DMS 273 (cell line): ENCODE results near the gene RAD50.

Source experiments
- DNase-seq: peaks from one replicate; lab custom pipeline; 2025; ENCODE audit not compliant: unreplicated experiment; lab: John Stamatoyannopoulos, UW

RAD50 gene

DNA sequence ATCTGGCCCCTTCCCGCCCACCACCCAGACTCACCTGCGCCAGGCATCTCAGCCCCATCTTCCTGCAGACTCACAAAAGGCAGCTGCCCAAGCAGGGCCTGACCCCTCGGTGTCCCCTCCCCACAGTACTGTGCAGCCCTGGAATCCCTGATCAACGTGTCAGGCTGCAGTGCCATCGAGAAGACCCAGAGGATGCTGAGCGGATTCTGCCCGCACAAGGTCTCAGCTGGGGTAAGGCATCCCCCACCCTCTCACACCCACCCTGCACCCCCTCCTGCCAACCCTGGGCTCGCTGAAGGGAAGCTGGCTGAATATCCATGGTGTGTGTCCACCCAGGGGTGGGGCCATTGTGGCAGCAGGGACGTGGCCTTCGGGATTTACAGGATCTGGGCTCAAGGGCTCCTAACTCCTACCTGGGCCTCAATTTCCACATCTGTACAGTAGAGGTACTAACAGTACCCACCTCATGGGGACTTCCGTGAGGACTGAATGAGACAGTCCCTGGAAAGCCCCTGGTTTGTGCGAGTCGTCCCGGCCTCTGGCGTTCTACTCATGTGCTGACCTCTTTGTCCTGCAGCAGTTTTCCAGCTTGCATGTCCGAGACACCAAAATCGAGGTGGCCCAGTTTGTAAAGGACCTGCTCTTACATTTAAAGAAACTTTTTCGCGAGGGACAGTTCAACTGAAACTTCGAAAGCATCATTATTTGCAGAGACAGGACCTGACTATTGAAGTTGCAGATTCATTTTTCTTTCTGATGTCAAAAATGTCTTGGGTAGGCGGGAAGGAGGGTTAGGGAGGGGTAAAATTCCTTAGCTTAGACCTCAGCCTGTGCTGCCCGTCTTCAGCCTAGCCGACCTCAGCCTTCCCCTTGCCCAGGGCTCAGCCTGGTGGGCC, 103.1 kb downstream of the RAD50 start:
- no peak for DNase-seq

DNA sequence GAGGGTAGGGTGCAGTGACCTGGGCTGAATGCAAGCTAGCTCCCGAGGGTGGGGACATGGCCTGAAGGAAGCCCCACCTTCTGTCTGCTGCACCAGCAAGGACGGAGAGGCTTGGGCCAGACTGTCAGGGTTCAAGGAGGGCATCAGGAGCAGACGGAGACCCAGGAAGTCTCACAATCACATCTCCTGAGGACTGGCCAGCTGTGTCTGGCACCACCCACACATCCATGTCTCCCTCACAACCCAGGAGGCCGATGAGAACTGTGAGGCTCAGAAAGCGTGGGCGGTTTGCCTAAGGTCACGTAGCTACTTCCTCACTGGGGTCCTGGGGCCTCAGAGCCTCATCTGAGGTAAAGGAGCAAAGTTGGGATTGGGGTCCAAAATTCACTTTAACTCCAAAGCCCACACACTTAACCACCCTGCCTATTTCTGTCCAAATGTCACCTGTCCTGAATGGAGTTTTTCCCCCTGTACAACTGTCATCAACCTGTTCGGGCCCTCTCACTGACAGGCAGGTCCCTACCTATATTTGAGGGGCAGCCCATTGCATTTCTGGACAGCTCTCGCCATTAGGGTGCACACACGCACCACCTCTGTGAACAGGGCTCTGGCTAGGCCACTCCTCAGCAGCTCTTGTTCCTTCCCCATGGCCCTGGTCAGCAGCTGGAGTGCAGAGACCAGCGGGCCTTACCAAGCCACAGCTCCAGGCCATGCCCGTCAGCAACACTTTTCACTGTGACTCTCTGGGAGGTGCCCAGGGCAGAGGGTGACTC, 104.6 kb downstream of the RAD50 start:
- DNase-seq, result no peak

DNA sequence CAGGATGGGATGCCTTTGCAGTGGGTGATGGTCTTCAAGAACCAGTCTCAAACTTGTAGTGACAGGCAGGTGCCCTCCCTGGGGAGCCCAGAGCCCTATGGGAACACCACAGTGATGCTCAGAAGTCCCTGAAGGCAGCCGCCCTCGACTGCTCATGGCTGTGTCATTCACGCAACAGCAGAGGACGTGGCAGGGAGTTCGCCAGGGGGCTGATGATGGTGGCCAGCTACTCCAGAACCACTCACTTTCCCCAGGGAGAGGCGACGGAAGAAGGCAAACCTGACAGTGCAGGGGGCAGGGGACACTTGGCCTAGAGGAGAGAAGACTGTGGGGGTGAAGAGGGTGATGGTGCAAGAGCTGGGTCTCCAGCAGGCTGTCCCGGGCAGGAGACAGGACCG, 105.2 kb downstream of the RAD50 start:
- DNase-seq, result no peak

DNA sequence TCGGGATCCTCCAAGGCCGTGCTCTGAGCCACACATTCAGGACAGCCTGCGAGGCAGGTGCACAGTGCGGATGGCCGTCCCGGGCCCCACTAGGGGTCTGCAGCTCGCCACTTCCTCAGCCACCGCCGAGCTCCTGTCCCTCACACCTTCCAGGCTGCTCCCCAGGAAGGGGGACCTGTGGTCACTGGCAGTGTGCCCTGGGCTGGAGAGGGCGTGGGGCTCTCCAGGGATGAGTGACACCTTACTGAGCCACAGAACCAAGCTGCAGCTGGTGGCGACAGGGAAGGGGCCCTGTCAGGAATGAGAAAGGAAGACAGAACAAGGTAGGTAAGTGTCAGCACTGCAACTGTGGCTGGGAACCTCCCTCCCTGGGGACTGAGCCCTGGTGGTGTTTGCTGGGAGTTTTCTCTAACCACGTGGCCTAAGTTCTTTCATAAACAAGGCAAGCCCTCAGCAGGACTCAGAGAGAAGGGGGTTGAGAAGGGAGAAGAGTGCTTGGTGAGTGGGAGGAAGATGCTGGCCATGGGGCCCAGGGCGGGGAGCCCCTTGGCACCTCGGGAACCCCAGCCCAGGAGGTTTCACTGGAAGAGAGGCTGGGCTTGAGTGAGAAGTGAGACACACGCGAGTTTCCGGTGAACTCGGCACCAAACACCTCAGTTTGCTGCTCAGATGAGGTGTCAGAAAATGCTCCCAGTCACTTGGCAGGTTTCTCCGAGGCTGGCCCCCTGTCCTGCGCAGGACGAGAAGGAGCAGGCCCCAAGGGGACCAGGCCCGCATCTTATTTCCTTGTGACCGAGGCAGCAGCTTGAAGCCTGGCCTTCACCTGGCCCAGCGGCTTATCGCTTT, 106.4 kb downstream of the RAD50 start:
- peak; percentile 21 for DNase-seq

DNA sequence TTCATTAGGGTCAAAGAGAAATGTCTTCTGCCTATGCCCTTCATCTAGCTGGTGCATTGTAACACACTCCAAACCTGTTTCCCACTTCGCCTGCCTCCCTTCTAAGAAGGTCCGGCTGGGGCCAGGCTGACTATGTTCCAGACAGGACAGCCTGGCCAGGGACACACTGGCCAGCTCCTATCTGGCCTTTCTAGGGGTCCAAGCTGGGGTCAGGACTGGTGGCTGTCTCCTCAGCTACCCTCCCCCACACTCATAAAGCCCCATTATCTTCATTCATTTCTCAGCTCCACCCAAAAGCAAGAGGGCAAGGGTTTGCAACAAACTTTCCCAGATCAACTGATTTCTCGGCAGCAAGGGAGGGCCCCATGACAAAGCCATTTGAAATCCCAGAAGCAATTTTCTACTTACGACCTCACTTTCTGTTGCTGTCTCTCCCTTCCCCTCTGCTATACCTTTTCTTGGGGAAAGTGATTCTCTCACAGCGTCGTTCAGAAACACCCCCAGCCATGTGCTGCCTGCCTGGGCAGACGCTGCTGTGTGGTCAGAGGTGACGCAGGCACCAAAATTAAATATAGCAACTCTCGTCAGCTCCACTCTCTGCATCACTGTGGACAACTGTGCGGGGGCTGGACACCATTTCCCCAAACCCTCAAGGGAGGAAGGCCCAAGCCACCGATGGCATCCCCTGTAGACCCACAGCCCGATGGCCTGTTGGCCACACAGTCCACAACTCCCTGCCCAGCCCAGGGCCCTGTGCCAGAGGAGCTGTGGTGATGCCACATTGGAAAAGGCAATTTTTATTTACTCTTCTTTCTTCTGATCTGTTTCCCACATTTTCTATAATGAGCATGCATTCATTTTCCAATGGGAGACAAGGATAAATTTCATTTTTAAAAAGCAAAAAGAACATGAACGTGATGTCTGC, 107.3 kb downstream of the RAD50 start:
- no peak for DNase-seq

DNA sequence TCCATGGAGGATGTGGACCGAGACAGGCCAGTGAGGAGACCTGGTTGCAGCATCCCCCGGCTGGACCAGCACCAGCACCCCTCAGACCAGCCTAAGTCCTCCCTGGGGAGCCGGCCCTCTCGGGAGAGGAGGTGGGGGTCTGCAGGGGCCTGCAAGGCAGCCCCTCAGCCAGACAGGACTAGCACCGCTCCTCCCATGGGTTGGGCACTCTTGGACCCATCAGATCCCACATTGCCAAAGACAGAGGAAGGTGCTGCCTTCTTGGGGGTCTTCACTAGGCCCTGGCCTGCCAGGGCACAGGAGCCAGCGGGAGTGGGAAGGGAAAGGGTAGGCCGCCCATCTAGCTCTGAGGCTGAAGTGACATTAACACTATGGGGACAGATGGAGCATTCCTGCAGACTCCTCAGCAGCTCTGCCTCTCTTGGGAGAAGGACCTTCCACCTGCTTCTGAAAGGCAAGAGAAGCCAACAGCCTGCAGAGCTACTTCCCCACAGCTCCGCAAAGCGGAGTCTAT, 108.0 kb downstream of the RAD50 start:
- DNase-seq, result no peak

DNA sequence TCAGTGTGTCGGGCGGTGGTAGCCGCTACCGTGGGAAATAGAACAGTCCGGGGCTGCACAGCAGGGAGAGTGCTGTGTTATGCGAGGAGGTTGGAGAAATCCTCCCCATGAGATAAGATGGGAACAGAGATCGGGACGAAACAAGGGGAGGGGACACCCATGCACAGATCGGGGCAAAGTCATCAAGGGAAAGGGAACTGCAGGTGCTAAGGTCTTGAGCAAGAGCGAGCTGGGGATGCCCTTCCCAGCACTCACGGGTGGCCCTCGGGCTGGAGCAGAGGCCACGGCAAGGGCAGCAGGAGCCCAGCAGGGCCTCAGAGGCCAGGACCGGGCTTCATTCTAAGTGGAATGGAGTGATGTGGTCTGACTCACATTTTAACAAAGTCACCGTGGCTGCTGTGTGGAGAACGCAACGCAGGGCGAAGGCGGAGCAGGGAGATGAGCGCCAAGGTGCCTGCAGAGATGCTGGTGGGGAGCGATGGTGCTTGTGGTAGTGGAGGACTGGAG, 108.8 kb downstream of the RAD50 start:
- no peak for DNase-seq

DNA sequence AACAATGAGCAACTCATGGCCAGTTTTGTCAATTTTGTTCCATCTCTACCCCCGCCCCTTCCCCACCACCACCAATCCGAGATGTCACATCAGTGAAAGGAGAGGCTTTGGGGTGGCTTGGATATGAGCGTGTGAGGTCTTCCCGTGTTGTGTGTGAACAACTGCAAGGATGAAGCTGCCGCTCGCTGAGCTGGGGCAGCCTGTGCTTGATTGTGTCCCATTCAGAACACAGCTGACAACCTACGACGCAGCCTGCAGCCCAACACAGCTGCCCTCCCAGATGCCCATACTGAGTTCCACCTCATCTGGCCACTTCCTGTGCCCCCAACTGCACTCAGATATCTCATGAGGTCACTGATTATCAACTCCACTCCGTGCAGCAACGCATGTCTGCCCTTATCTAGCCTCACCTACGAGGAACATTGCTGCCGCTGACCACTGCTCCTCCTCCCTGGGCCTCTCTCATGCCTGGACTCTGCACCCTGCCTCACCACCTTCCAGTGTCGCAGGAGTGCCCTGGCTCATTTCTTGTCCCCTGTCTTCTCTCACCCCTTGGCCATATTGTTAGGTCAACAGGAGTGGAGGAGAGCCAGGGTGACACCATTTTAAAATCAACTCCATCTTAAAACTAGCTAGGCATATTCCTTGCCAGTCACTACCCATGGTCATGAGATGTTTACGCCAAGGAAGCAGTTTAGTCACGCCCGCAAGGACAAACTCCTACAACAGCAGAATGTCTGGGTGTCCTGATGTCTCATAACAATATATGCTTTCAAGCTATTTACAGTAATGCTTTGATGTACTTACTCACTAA, 109.7 kb downstream of the RAD50 start:
- no peak for DNase-seq

DNA sequence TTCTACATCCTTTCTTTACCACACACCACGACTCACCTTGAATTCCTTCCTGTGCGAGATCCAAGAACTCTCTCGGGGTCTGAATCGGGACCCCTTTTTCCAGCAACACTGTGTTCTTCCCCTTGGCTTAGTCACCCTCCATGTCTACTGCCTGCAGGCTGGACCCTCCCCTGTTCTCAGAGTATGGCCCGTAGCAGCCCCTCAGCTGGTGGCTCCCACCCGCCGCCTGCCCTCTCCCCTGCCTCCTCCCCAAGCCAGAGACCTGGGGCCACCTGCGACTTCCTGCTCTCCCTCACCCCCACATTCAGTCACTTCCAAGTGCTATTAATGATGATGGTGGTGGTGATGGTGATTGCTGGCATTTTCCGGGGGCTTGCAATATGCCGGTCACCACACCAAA, 110.5 kb downstream of the RAD50 start:
- no peak for DNase-seq

DNA sequence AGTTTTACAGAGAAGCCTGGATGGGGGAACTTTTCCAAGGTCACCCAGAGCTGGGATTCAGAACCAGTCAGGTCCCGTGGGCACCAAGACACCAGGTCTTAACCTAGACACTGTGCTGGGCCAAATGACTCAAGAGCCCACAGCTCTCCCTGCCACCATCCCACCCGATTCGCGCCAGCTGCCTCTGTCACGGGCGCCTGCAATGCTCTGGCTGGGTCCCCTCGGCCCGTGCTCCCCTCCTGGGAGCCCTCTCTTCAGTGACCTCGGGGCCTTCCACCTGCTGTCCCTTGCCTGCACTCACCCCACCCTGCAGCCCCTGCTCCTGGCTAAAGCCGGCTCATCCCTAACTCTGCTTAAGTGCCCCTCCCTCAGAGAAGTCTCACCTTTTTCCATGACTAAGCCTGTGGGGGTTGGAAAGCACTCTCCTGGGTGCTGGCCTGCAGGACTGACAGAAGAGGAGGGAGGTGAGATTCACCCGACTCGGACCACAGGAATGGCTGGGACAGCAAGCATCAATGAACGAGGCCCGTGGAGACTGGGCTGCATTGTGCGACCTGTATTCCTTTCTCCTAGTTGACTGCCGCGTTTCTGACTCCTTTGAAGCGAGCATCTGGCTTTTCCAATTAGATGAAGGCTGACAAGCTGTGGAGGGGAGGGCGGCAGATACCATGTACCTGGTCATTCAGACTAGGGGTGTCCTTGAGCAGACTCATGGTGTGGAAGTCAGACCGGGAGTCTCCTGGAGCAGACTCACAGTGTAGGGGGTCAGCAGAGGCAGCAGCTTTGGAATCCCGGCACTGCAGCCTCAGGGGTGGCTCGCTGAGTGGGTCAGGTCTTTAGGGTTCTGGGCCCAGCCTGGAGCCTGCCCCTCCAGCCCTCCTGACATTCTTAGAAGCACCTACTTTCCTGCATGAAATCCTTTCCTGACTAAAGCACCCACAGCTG, 111.3 kb downstream of the RAD50 start:
- DNase-seq, result no peak

DNA sequence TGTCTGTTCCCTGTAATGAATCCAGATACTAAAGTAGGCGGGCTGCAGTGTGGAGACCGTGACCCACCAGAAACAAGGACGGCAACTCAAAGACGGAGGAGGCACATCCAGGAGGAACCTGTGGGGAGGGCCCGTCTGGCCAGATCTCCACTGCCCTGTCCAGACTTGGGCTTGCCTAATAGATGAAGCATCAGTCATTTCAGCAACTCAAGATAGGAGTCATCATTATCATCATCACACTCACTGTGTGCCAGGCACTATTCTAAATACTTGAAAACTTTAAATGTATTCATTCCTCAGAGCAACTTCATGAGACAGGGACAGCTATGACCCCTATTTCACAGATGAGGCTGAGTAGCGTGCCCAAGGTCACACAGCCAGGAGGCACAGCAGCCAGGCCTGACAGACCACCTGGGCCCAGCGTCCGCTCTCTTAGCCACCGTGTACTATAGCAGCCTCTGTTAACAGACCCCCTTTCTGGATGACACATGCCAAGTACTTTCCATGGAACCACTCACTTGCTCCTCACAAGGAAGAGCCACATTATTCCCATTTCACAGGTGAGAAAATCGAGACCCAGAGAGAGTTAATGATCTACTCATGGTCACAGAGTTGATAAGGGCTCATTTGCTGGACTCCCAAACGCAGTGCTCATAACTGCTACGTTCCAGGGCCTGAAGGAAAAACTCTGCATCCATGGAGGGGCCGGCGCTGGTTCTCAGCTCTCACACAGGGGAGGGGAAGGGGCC, 112.1 kb downstream of the RAD50 start:
- no peak for DNase-seq

DNA sequence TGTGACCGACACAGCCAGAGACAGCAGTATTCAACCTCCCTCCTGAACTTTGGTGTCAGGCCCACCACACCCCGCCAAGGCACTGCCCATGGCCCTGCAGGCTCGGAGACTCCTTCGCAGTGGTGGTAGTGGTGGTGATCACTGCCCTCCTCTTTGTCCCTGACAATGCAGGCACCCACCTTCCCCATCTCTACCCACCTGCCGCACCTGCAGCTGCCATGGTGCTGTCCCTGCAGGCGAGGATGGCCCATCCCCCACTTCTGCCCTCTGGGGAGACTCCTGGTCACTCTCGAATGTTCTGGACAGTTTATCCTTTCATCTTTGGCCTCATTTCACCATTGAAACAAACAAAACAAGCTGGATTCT, 112.7 kb downstream of the RAD50 start:
- no peak for DNase-seq

DNA sequence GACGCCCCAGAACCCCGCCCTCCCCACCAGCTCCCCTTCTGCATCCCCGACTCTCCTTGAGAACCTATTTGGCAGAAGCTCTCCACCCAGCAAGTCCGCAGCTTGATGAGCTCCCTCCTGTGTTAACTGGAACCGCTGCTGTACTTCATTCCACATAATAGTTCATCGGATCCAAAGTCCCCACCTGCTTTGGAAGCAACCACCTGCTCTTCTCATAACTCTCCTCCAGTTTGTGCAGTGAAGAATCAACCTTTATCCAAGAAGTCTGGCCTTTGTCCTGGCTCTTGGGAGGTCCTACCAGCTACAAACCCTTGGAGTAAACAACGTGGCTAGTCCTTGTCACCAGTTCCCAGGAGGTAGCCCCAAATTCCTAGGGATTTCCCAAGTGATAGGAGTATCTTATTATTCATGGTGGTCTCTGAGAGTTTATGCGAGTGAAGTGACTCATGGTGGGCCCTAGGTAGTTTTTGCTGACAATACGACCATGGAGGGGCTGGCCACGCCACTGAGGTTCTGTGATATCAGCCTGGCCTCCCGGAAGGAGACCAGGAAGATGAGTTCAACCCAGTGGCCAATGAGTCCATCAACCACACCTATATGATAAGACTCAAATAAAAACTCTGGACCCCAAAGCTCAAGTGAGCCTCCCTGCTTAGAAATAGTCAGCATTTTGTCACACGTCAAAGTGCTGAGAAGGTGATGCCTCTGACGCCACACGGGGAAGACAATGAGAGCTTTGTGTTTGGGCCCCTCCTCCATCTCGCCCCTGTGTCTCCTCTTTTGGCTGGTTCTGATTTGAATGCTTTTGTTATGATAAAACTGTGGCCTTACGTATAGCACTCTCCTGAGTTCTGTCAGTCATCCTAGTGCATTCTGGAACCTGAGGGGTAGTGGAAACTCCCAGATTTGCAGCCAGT, 113.4 kb downstream of the RAD50 start:
- DNase-seq, result no peak

DNA sequence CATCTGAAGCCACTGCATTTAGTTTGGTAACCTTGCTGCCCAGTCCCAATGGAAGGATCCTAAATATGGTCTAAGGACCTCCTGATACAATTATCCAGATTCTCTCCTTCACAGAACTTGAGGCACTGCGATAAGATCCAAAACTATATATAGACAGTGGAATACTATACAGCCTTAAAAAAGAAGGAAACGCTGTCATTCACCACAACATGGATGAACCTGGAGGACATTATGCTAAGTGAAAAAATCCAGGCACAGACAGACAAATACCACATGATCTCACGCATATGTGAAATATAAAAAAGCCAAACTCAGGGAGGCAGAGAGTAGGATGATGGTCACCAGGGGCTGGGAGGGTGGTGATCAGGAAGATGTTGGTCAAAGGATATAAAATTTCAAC, 114.2 kb downstream of the RAD50 start:
- no peak for DNase-seq

DNA sequence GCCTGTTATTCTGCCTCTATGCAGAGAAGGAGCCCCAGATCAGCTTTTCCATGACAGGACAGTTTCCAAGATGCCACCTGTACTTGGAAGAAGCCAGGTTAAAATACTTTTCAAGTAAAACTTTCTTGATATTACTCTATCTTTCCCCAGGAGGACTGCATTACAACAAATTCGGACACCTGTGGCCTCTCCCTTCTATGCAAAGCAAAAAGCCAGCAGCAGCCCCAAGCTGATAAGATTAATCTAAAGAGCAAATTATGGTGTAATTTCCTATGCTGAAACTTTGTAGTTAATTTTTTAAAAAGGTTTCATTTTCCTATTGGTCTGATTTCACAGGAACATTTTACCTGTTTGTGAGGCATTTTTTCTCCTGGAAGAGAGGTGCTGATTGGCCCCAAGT, 116.7 kb downstream of the RAD50 start:
- DNase-seq, result no peak

DNA sequence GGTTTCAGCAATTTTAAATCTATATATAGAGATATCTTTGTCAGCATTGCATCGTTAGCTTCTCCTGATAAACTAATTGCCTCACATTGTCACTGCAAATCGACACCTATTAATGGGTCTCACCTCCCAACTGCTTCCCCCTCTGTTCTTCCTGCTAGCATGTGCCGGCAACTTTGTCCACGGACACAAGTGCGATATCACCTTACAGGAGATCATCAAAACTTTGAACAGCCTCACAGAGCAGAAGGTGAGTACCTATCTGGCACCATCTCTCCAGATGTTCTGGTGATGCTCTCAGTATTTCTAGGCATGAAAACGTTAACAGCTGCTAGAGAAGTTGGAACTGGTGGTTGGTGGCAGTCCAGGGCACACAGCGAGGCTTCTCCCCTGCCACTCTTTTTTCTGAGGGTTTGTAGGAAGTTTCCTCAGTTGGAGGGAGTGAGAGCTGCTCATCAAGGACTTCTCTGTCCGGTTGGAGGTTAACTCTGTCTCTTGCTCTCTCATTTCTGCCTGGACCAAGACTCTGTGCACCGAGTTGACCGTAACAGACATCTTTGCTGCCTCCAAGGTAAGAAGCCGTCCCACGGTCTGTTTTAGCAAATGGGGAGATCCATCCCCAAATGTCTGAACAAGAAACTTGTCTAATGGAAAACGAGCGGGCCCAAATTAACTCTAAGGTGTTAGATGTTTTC, 117.3 kb downstream of the RAD50 start, which contains the start of gene IL4:
TSS of gene IL4 (plus strand) at position 51 of the 692 bp plus-strand sequence. CDS start at position 113, 62 bp downstream.
- DNase-seq, result peak; percentile 23
